BJ (cell line): Measurements from ENCODE around the gene CBX3. TPM values are rescaled to one million over a fixed set of nuclear protein-coding genes. Genes with fewer than 3 reads are reported as not detected.
"Not testable (repeated sequence)": the region's sequence is repeated elsewhere in the genome, so short reads cannot be mapped to it uniquely, and the experiment has no call there.

Source experiments
- CTCF ChIA-PET: fragments of 350-600 bp; formaldehyde crosslinking; extraction: SDS; loops from one replicate; lab custom pipeline; 2021; ENCODE audit warnings: antibody characterized with exemption, inconsistent platforms; lab: Yijun Ruan, JAX
- POLR2A ChIA-PET: fragments of 300-600 bp; sonication (Branson Sonifier 250); formaldehyde crosslinking; extraction: SDS; loops from one replicate; lab custom pipeline; 2021; ENCODE audit warnings: antibody characterized with exemption; lab: Charles Lee
- DNase-seq: peaks from one replicate; pipeline ENCODE4 v3.0.0-alpha.2; 2011; ENCODE audit warnings: low read depth
- H3K27me3 ChIP-seq: 2 replicates; pipeline ENCODE4 v1.6.0; 2011; ENCODE audit warnings: low read length; ENCODE audit not compliant: control insufficient read depth, insufficient read depth
- H3K36me3 ChIP-seq: 2 replicates; pipeline ENCODE4 v1.5.1; 2011; ENCODE audit warnings: low read length; ENCODE audit not compliant: control insufficient read depth, insufficient read depth
- H3K4me3 ChIP-seq: 2 replicates; pipeline ENCODE4 v1.5.1; 2011; ENCODE audit warnings: low read depth, mild to moderate bottlenecking, control low read depth, low read length
- CTCF ChIP-seq: IDR thresholded peaks from 2 replicates; pipeline ENCODE4 v1.5.1; 2011; ENCODE audit warnings: low read depth, mild to moderate bottlenecking, control low read depth, inconsistent platforms, low read length, moderate library complexity; ENCODE audit not compliant: insufficient read depth
- polyA plus RNA-seq: library from polyadenylated mRNA; depleted of rRNA; stranded (reverse); fragments of >200 nt; gene quantifications from 2 replicates; pipeline ENCODE4 v1.2.3, GENCODE V29; 2011

CBX3 gene
- polyA plus RNA-seq, 1 experiment = 37.0 TPM

GRCh38 chr7:26182706-26183105, 18.8 kb upstream of the CBX3 start:
- DNase-seq = no peak
- Histone ChIP-seq H3K4me3 (no peak overlapping the region), H3K36me3 (no peaks in the 10 kb centered on the region), H3K27me3 (no peaks in the 10 kb centered on the region)
- POLR2A ChIA-PET = no interaction called here
- TF ChIP-seq CTCF = no peak
- CTCF ChIA-PET = interaction anchor here (1.0 to 1.9 kb wide), 2 partner anchors 11 to 15 kb away, joined by 4 to 5 read pairs; no protein-coding TSS in a partner anchor

GRCh38 chr7:26183545-26184280, 17.8 kb upstream of the CBX3 start:
- Histone ChIP-seq H3K27me3 (no peaks in the 10 kb centered on the region), H3K4me3 (no peak overlapping the region), H3K36me3 (no peaks in the 10 kb centered on the region)
- no peak for DNase-seq
- POLR2A ChIA-PET = no interaction called here
- CTCF ChIA-PET = interaction anchor here (1.0 kb wide), 1 partner anchor 14 kb away, joined by 4 read pairs; no protein-coding TSS in a partner anchor
- no peak for TF ChIP-seq CTCF

- H3K4me3 ChIP-seq, POLR2A ChIA-PET, CTCF ChIA-PET, DNase-seq, H3K27me3 ChIP-seq, H3K36me3 ChIP-seq: not testable (repeated sequence)
These were observed 17.1 kb upstream of the CBX3 start for GRCh38 chr7:26184281-26185101.

GRCh38 chr7:26185131-26185843, 16.3 kb upstream of the CBX3 start:
- H3K4me3 ChIP-seq = no peak overlapping the region
- ChIA-PET POLR2A (no interaction called here), CTCF (no interaction called here)
- H3K36me3 ChIP-seq = peaks cover 3% of the 10 kb centered on the region; the same call in 1 of the 2 replicates
- TF ChIP-seq CTCF = no peak
- no peaks in the 10 kb centered on the region for H3K27me3 ChIP-seq
- no peak for DNase-seq

- TF ChIP-seq CTCF = no peak
- Histone ChIP-seq H3K36me3 (peaks cover 5% of the 10 kb centered on the region), H3K4me3 (no peak overlapping the region), H3K27me3 (no peaks in the 10 kb centered on the region)
- ChIA-PET CTCF (no interaction called here), POLR2A (no interaction called here)
- DNase-seq = no peak
These were observed 15.7 kb upstream of the CBX3 start for GRCh38 chr7:26185844-26186180.
